GM06990 (cell line): ENCODE data around the gene EVA1C.
"Not testable (repeated sequence)": the region's sequence is repeated elsewhere in the genome, so short reads cannot be mapped to it uniquely, and the experiment has no call there.

Experiments used
- DNase-seq: peaks from one replicate; pipeline ENCODE4 v3.0.0-alpha.2; 2011; ENCODE audit not compliant: insufficient read length; ENCODE audit errors: extremely low read depth
- H3K27me3 ChIP-seq: replicated peaks from 2 replicates; pipeline ENCODE4 v1.6.0; 2011; ENCODE audit warnings: low read length; ENCODE audit not compliant: control insufficient read depth, insufficient read depth
- H3K36me3 ChIP-seq: 2 replicates; pipeline ENCODE4 v1.5.1; 2011; ENCODE audit warnings: low read length; ENCODE audit not compliant: control insufficient read depth, insufficient read depth
- H3K4me3 ChIP-seq: replicated peaks from 2 replicates; pipeline ENCODE4 v1.5.1; 2011; ENCODE audit warnings: low read depth, mild to moderate bottlenecking, control low read depth, low read length
- CTCF ChIP-seq: IDR thresholded peaks from 2 replicates; pipeline ENCODE4 v1.5.1; 2011; ENCODE audit warnings: low read length, control low read depth, mild to moderate bottlenecking, inconsistent platforms; ENCODE audit not compliant: insufficient read depth, poor library complexity, severe bottlenecking

The EVA1C gene

DNA sequence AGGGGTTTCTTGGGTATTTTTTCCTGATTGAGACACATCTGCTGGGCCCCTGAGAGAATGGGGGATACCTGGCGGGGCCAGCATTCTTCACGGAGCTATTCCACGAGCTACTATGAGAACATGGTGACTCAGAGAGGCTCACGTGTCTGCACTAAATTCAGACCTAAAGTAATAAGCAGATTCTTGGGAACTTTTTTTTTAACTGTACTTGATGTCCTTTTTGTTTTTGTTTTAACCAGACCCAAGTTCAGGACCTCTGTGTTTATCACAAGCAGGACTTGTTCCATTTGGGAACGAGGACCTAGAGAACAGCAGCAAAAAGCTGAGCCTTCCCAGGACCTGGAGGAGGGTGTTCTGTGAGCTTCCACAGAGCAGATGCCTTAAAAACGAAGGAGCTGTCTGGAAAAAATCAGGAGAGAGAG lies 44.0 kb downstream of the EVA1C start:
- TF ChIP-seq CTCF, result no peak
- Histone ChIP-seq H3K4me3 (no peak overlapping the region), H3K36me3 (no peaks in the 10 kb centered on the region), H3K27me3 (no peaks in the 10 kb centered on the region; the same call in 1 of the 2 replicates)
- no peak for DNase-seq

DNA sequence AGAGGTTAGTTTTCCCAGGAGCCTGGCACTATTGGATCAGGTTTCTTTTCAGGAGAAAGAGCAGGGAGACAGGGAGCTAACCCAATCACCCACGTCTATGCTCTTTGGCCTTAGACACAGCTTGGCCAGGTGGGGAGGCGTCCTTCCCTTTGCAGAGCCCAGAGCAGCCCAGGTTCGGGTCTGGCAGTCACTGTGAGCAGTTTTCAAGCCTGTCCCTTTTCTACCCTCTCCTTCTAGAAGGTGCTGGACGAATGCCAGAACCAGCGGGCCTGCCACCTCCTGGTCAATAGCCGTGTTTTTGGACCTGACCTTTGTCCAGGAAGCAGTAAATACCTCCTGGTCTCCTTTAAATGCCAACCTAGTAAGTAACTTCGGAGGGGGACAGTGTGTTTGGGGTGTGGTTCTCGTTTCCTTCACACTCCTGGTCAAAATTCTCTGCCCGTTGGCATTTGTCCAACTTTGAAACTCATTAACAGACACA lies 44.9 kb downstream of the EVA1C start:
- H3K36me3 ChIP-seq, result no peaks in the 10 kb centered on the region
- DNase-seq, result no peak
- H3K27me3 ChIP-seq, result no peaks in the 10 kb centered on the region; the same call in 1 of the 2 replicates
- no peak for TF ChIP-seq CTCF
- H3K4me3 ChIP-seq, result no peak overlapping the region

DNA sequence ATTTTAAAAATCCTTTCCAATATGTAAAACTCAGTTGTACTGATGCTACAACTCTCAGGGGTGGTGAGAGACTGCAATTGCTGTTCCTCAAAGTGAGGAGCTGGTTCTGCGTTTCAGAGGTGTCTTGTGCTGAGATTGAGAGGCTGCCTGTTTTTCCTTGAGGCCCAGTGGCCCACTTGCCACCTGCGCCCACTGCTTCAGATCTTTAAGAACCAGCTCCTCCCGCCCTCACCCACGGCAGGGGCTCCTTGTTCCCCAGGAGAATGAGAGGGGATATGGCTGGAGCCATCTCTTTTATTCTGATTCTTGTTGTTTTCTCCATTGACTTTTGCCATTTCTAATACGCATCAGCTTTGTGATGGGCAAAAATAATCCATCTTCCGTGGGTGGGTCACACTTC lies 45.5 kb downstream of the EVA1C start:
- Histone ChIP-seq H3K27me3 (no peaks in the 10 kb centered on the region; the same call in 1 of the 2 replicates), H3K4me3 (no peak overlapping the region), H3K36me3 (no peaks in the 10 kb centered on the region)
- no peak for TF ChIP-seq CTCF
- no peak for DNase-seq

DNA sequence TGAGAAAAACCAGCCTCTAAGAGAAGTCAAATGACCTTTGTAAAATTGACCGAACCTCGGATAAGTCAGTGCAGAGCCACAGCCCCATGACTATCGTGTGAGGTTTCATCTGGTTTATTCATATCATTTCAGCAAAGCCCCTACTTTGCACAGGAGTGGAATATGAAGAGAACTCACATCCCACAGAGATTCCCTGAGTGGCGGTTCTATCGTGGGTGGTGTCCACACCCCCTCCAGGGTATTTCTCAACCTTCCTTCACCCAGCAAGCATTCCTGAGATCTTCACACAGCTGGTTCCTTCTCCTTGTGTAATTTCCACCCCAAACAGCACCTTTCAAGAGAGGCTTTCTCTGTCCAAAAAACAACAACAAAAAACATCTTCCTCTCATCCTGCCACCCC lies 47.5 kb downstream of the EVA1C start:
- TF ChIP-seq CTCF, result no peak
- DNase-seq, result no peak
- no peaks in the 10 kb centered on the region for H3K36me3 ChIP-seq
- H3K4me3 ChIP-seq, result no peak overlapping the region
- H3K27me3 ChIP-seq, result no peaks in the 10 kb centered on the region; the same call in 1 of the 2 replicates

DNA sequence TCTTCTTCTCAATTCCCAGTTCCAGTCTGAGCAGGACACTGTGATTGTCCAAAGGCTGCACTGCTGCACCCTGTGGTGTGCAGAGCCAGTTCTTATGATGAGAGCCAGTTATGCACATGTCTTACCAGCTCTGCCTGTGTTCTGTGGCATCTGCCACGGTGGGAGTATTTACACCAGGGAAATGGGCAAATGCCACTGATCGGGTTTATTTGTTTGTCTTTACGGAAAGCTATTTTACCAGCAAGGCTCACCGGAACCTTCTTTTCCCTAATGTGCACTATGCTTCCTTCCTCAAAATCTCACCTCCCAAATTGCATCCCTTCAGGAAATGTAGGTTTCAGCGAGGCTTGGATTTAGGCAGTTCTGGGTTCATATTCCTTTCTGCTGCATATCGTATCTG lies 49.0 kb downstream of the EVA1C start:
- Histone ChIP-seq H3K4me3 (no peak overlapping the region), H3K27me3 (no peaks in the 10 kb centered on the region; the same call in 1 of the 2 replicates), H3K36me3 (no peaks in the 10 kb centered on the region)
- DNase-seq, result no peak
- no peak for TF ChIP-seq CTCF

DNA sequence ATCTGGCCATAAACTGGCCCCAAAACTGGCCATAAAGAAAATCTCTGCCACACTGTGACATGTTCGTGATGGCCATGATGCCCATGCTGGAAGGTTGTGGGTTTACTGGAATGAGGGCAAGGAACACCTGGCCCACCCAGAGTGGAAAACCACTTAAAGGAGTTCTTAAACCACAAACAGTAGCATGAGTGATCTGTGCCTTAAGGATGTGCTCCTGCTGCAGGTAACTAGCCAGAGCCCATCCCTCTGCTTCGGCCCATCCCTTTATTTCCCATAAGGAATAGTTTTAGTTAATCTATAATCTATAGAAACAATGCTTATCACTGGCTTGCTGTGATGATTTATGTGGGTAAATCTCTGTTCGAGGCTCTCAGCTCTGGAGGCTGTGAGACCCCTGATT lies 50.1 kb downstream of the EVA1C start:
- not testable (repeated sequence) for H3K4me3 ChIP-seq, H3K27me3 ChIP-seq, DNase-seq, H3K36me3 ChIP-seq
